ENCODE measurements around the gene SMPD4.
"Not testable (repeated sequence)": the region's sequence is repeated elsewhere in the genome, so short reads cannot be mapped to it uniquely, and the experiment has no call there.

SMPD4 gene

DNA sequence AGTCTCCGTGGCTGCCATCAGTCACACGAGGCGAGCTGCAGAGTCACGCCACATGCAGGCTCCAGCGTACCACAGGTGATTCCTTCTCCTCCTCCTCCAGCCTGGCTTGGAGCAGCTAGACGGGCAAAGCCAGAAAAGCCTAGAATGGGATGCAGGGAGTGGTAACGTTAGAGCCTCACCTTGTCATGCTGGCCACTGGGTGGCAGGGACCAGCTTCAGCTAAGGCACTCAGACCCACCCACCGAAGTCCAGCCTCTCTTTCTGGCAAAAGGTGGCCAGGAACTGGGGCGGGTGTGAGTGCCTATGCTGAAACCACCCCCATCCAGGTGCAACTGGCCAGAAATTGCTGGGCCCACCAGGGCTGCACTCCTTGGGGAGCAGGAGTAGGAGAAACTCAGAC is 53.7 kb downstream of the SMPD4 start:
- H3K9me3 ChIP-seq (ENCODE audit: control insufficient read depth, low read depth, low read length); H3K36me3 ChIP-seq (ENCODE audit: control insufficient read depth, low read depth, low read length); H3K4me3 ChIP-seq (ENCODE audit: low read length); H3K4me1 ChIP-seq (ENCODE audit: control insufficient read depth, low read depth, low read length); H3K27ac ChIP-seq (ENCODE audit: low read length); H3K9ac ChIP-seq (ENCODE audit: low read length); H3K27me3 ChIP-seq (ENCODE audit: control insufficient read depth, insufficient read depth, low read length): not testable (repeated sequence)

DNA sequence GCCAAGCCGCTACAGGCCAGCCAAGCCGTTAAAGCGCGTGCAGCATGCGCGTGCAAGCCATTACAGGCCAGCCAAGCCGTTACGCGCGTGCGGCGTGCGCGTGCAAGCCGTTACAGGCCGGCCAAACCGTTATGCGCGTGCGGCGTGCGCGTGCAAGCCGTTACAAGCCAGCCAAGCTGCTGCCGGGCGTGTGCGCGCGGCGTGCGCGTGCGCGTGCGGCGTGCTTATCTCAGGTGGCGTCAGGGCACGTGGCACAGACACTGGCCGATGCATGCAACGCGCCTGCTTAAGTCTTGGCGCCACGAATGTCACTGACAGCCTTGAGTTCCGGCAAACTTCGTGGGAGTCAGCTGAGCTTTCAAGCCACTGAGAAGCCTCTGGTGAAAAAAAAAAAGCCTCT is 60.5 kb downstream of the SMPD4 start:
- not testable (repeated sequence) for H3K27ac ChIP-seq (ENCODE audit: low read length); H3K4me3 ChIP-seq (ENCODE audit: low read length); H3K9me3 ChIP-seq (ENCODE audit: control insufficient read depth, low read depth, low read length); H3K27me3 ChIP-seq (ENCODE audit: control insufficient read depth, insufficient read depth, low read length); H3K9ac ChIP-seq (ENCODE audit: low read length); H3K36me3 ChIP-seq (ENCODE audit: control insufficient read depth, low read depth, low read length); H3K4me1 ChIP-seq (ENCODE audit: control insufficient read depth, low read depth, low read length)

DNA sequence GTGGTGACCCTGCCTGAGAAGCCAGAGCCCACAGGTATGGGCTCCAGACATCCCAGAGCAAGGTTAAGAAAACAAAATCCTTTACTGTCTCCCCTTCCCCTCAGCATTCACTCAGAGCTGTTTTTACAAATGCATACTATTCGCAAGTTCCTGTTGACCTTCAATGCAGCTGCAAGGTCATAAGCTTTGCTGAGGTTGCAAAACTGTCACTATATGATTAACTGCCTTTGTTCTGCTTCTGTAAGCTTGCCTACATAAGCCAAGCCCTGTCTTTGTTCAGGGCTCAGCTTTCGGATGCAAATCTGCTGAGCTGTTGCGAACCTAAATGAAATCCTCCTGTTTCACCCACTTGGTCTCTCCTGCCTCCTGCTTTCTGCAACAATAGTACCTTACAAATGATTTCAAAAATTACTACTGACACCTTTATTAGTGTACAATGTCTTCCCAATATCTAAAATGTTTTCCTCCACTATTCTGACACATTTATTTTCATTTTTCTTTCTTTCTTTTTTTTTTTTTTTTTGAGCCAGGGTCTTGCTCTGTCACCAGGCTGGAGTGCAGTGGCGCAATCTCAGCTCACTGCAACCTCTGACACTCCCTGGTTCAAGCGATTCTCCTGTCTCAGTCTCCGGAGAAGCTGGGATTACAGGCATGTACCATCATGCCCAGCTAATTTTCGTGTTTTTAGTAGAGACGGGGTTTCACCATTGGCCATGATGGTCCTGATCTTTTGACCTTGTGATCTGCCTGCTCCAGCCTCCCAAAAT is 78.6 kb downstream of the SMPD4 start:
- not testable (repeated sequence) for H3K36me3 ChIP-seq (ENCODE audit: control insufficient read depth, low read depth, low read length); H3K4me1 ChIP-seq (ENCODE audit: control insufficient read depth, low read depth, low read length); H3K27me3 ChIP-seq (ENCODE audit: control insufficient read depth, insufficient read depth, low read length); H3K4me3 ChIP-seq (ENCODE audit: low read length); H3K9me3 ChIP-seq (ENCODE audit: control insufficient read depth, low read depth, low read length); H3K9ac ChIP-seq (ENCODE audit: low read length); H3K27ac ChIP-seq (ENCODE audit: low read length)

All from iPS-18a (cell line).